HG03342 (cell line): Measurements from ENCODE around the gene SLC6A6.

Experiments
- ATAC-seq: cut with Tn5 transposase; IDR thresholded peaks from one replicate; pipeline ENCODE4 v1.9.1; 2021; ENCODE audit warnings: mild to moderate bottlenecking, moderate library complexity; ENCODE audit not compliant: unreplicated experiment

SLC6A6 gene

GRCh38 chr3:14481646-14482036 is 79.2 kb downstream of the SLC6A6 start:
- no peak for ATAC-seq

- ATAC-seq: no peak
Measured at GRCh38 chr3:14482271-14482721, 79.9 kb downstream of the SLC6A6 start.

- no peak for ATAC-seq
Measured at GRCh38 chr3:14483286-14483685, 80.9 kb downstream of the SLC6A6 start.

GRCh38 chr3:14484741-14485140 is 82.3 kb downstream of the SLC6A6 start:
- ATAC-seq: no peak

- ATAC-seq: no peak
Measured at GRCh38 chr3:14485981-14486380, 83.6 kb downstream of the SLC6A6 start.

GRCh38 chr3:14486460-14486859 is 84.1 kb downstream of the SLC6A6 start:
- no peak for ATAC-seq

- ATAC-seq: no peak
Measured at GRCh38 chr3:14487086-14487485, 84.7 kb downstream of the SLC6A6 start.

GRCh38 chr3:14487821-14488220 is 85.4 kb downstream of the SLC6A6 start:
- no peak for ATAC-seq

- ATAC-seq: no peak
Measured at GRCh38 chr3:14488286-14489041, 86.1 kb downstream of the SLC6A6 start.

- no peak for ATAC-seq
Measured at GRCh38 chr3:14489641-14490040, 87.2 kb downstream of the SLC6A6 start.

- no peak for ATAC-seq
Measured at GRCh38 chr3:14490255-14490654, 87.8 kb downstream of the SLC6A6 start.

GRCh38 chr3:14490831-14491230 is 88.4 kb downstream of the SLC6A6 start:
- ATAC-seq: no peak

GRCh38 chr3:14491396-14492190 is 89.2 kb downstream of the SLC6A6 start:
- no peak for ATAC-seq

- no peak for ATAC-seq
Measured at GRCh38 chr3:14492948-14493881, 90.8 kb downstream of the SLC6A6 start.

- no peak for ATAC-seq
Measured at GRCh38 chr3:14494279-14494972, 92.0 kb downstream of the SLC6A6 start.

- ATAC-seq: no peak
Measured at GRCh38 chr3:14494973-14495300, 92.5 kb downstream of the SLC6A6 start.

GRCh38 chr3:14496351-14496750 is 93.9 kb downstream of the SLC6A6 start:
- ATAC-seq: no peak

GRCh38 chr3:14497321-14497720 is 94.9 kb downstream of the SLC6A6 start:
- no peak for ATAC-seq

GRCh38 chr3:14502472-14502871 is 100.1 kb downstream of the SLC6A6 start:
- no peak for ATAC-seq

- no peak for ATAC-seq
Measured at GRCh38 chr3:14503033-14503705, 100.8 kb downstream of the SLC6A6 start.
